ENCODE data around the gene SSC4D. TPM values are rescaled to one million over a fixed set of nuclear protein-coding genes. Genes with fewer than 3 reads are reported as not detected.
A peak's percentile ranks its signal among the peaks of the same experiment; 100 is the strongest.

The SSC4D gene
- total and polyA plus RNA-seq, 9 of the 15 experiments (the other 6 are each of a cell fraction or from before 2014, with no cell fraction given) = 0.06 to 1.1 (median 0.85) TPM; not detected in 1

GRCh38 chr7:76358481-76359110, 50.9 kb downstream of the SSC4D start, which contains the start of gene YWHAG (continued):
- TF ChIP-seq HBP1 (CRISPR knock-in tag; IDR thresholded peaks at IDR 0.05) = peak; percentile 86
- no peak for TF ChIP-seq ZFP30 (CRISPR knock-in tag; IDR thresholded peaks at IDR 0.05; ENCODE audit: borderline replicate concordance)
- TF ChIP-seq TRIM28 (IDR thresholded peaks at IDR 0.05) = peak; percentile 58; the same call in 1 of the 2 replicates
- no peak for TF ChIP-seq ZNF764 (CRISPR knock-in tag; IDR thresholded peaks at IDR 0.05; ENCODE audit: low read depth)
- TF ChIP-seq NCOA2 (IDR thresholded peaks at IDR 0.05; ENCODE audit: partially characterized antibody in 2 of 2) = no peak
- no peak for TF ChIP-seq MTA1 (IDR thresholded peaks at IDR 0.05; ENCODE audit: borderline replicate concordance)
- no peak for TF ChIP-seq MED1 (CRISPR knock-in tag; IDR thresholded peaks at IDR 0.05; ENCODE audit: borderline replicate concordance)
- no peak for TF ChIP-seq SMC3 (conservative IDR thresholded peaks at IDR 0.05; ENCODE audit: insufficient read depth, low read depth, low read length)
- no peak for TF ChIP-seq ZEB2 (IDR thresholded peaks at IDR 0.05)
- no peak for TF ChIP-seq ZNF57 (CRISPR knock-in tag; IDR thresholded peaks at IDR 0.05)
- no peak for TF ChIP-seq SRSF1 (IDR thresholded peaks at IDR 0.05; ENCODE audit: low read depth, low read length)
- no peak for TF ChIP-seq ZNF184 (CRISPR knock-in tag; IDR thresholded peaks at IDR 0.05)
- TF ChIP-seq ZNF124 (CRISPR knock-in tag; IDR thresholded peaks at IDR 0.05) = no peak
- no peak for TF ChIP-seq PYGO2 (tag; IDR thresholded peaks at IDR 0.05)
- peak; percentile 55; the same call in 1 of the 2 replicates for TF ChIP-seq POLR2AphosphoS2 (IDR thresholded peaks at IDR 0.05; ENCODE audit: low read length)
- peak; percentile 90 for TF ChIP-seq TAF1 (IDR thresholded peaks at IDR 0.05; ENCODE audit: control insufficient read depth, extremely low read depth, insufficient read depth, low read length, severe bottlenecking)
- TF ChIP-seq CLOCK (CRISPR knock-in tag; IDR thresholded peaks at IDR 0.05; ENCODE audit: borderline replicate concordance) = no peak
- TF ChIP-seq PCBP1 (IDR thresholded peaks at IDR 0.05; ENCODE audit: low read depth, low read length, poor library complexity, severe bottlenecking) = peak; percentile 93
- no peak for TF ChIP-seq KHSRP (IDR thresholded peaks at IDR 0.05)
- no peak for TF ChIP-seq SAFB (IDR thresholded peaks at IDR 0.05; ENCODE audit: borderline replicate concordance, low read depth, low read length)
- TF ChIP-seq, protein P1, sequence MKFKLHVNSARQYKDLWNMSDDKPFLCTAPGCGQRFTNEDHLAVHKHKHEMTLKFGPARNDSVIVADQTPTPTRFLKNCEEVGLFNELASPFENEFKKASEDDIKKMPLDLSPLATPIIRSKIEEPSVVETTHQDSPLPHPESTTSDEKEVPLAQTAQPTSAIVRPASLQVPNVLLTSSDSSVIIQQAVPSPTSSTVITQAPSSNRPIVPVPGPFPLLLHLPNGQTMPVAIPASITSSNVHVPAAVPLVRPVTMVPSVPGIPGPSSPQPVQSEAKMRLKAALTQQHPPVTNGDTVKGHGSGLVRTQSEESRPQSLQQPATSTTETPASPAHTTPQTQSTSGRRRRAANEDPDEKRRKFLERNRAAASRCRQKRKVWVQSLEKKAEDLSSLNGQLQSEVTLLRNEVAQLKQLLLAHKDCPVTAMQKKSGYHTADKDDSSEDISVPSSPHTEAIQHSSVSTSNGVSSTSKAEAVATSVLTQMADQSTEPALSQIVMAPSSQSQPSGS (CRISPR knock-in tag; IDR thresholded peaks at IDR 0.05) = no peak; the same call in 1 of the 2 replicates
- peak; percentile 31 for TF ChIP-seq RBM25 (IDR thresholded peaks at IDR 0.05; ENCODE audit: low read depth, low read length, severe bottlenecking)
- TF ChIP-seq NUFIP1 (IDR thresholded peaks at IDR 0.05; ENCODE audit: partially characterized antibody) = no peak
- no peak for TF ChIP-seq ARID2 (IDR thresholded peaks at IDR 0.05)
- TF ChIP-seq POLR2G (IDR thresholded peaks at IDR 0.05; ENCODE audit: low read depth, low read length) = peak; percentile 97

All from K562 (cell line).